Keratinocyte (primary cell): ENCODE results near the gene KRT27. TPM values are rescaled to one million over a fixed set of nuclear protein-coding genes. Genes with fewer than 3 reads are reported as not detected.

ENCODE experiments used
- DNase-seq: peaks from one replicate; pipeline ENCODE4 v3.0.0-alpha.2; 2011; ENCODE audit warnings: low read depth, missing footprints, low spot score
- FAIRE-seq: peaks from 2 replicates; lab custom pipeline; 2011; peaks lifted over from hg19 to GRCh38; lab: Jason Lieb, UNC
- H2AFZ ChIP-seq: 2 replicates; pipeline ENCODE4 v1.6.0; 2012; ENCODE audit warnings: low read length, control low read depth, inconsistent platforms; ENCODE audit not compliant: control insufficient read depth
- H3K27ac ChIP-seq: 2 replicates; pipeline ENCODE4 v1.5.1; 2011; ENCODE audit warnings: low read length; ENCODE audit not compliant: control insufficient read depth, insufficient read depth
- H3K27me3 ChIP-seq: 3 replicates; pipeline ENCODE4 v1.6.0; 2011; ENCODE audit warnings: low read length; ENCODE audit not compliant: control insufficient read depth, insufficient read depth; ENCODE audit errors: extremely low read depth
- H3K36me3 ChIP-seq, 2 experiments: 2 replicates in 1 of 2; 3 replicates in 1 of 2; pipeline ENCODE4 v1.5.1; 2011; ENCODE audit warnings: low read length in 2 of 2, mild to moderate bottlenecking in 1 of 2; ENCODE audit not compliant: control insufficient read depth in 2 of 2, insufficient read depth in 2 of 2; ENCODE audit errors: extremely low read depth in 1 of 2
- H3K4me1 ChIP-seq: 3 replicates; pipeline ENCODE4 v1.5.1; 2011; ENCODE audit warnings: low read length; ENCODE audit not compliant: control insufficient read depth, insufficient read depth; ENCODE audit errors: extremely low read depth
- H3K4me2 ChIP-seq: 3 replicates; pipeline ENCODE4 v1.6.0; 2011; ENCODE audit warnings: low read depth, low read length; ENCODE audit not compliant: control insufficient read depth, insufficient read depth; ENCODE audit errors: extremely low read depth
- H3K4me3 ChIP-seq, 3 experiments: fragments of 200-600 bp in 1 of 3; sonication (generic) in 1 of 3; 2 replicates in 2 of 3; 3 replicates in 1 of 3; pipeline ENCODE4 v1.5.1; 2011 to 2016; ENCODE audit warnings: low read length in 3 of 3, mild to moderate bottlenecking in 3 of 3, control low read depth in 2 of 3, inconsistent platforms in 1 of 3, low read depth in 1 of 3, mixed read lengths in 1 of 3, mixed run types in 1 of 3, moderate library complexity in 1 of 3; ENCODE audit not compliant: control insufficient read depth in 2 of 3, insufficient read depth in 2 of 3; ENCODE audit errors: extremely low read depth in 1 of 3
- H3K79me2 ChIP-seq: 2 replicates; pipeline ENCODE4 v1.6.0; 2012; ENCODE audit warnings: low read length; ENCODE audit not compliant: control insufficient read depth, insufficient read depth
- H3K9ac ChIP-seq: 3 replicates; pipeline ENCODE4 v1.6.0; 2011; ENCODE audit warnings: low read length; ENCODE audit not compliant: control insufficient read depth, insufficient read depth; ENCODE audit errors: extremely low read depth
- H3K9me1 ChIP-seq: 3 replicates; pipeline ENCODE4 v1.6.0; 2011; ENCODE audit warnings: low read length; ENCODE audit not compliant: control insufficient read depth, insufficient read depth; ENCODE audit errors: extremely low read depth
- H3K9me3 ChIP-seq: 2 replicates; pipeline ENCODE4 v1.5.1; 2012; ENCODE audit warnings: low read depth, low read length; ENCODE audit not compliant: control insufficient read depth
- H4K20me1 ChIP-seq: 3 replicates; pipeline ENCODE4 v1.6.0; 2011; ENCODE audit warnings: low read length; ENCODE audit not compliant: control insufficient read depth, insufficient read depth; ENCODE audit errors: extremely low read depth
- CTCF ChIP-seq, 3 experiments: IDR thresholded peaks in 1 of 3; conservative IDR thresholded peaks in 1 of 3; optimal IDR thresholded peaks in 1 of 3; 2 replicates in 2 of 3; 3 replicates in 1 of 3; pipeline versions ENCODE3 to v1.5.1; 2011; ENCODE audit warnings: low read length in 3 of 3, mild to moderate bottlenecking in 3 of 3, moderate library complexity in 2 of 3, control low read depth in 1 of 3, inconsistent platforms in 1 of 3; ENCODE audit not compliant: insufficient read depth in 2 of 3; ENCODE audit errors: extremely low read depth in 1 of 3
- EZH2 ChIP-seq: IDR thresholded peaks from one replicate; pipeline ENCODE4 v1.6.1; 2012; ENCODE audit warnings: inconsistent platforms, mild to moderate bottlenecking, low read length, moderate library complexity
- dilution Hi-C: fragments of 300-500 bp; cut with MboI; formaldehyde crosslinking; loops from one replicate; pipeline ENCODE4 v1.7.0; 2020; ENCODE audit warnings: low sequenced_read_pairs; ENCODE audit not compliant: extremely low pct_ligation_motif_present
- polyA plus RNA-seq, 5 experiments: library from polyadenylated mRNA; depleted of rRNA in 3 of 5; stranded (reverse) in 3 of 5; stranded (forward) in 1 of 5; unstranded in 1 of 5; fragments of >200 nt; gene quantifications; 1 replicate in 1 of 5; 2 replicates in 3 of 5; 3 replicates in 1 of 5; pipeline versions ENCODE4 v1.2.1 to v1.2.3, GENCODE V29; 2011 to 2012; ENCODE audit warnings: missing spikeins in 2 of 5, low read depth in 1 of 5, low replicate concordance in 1 of 5

KRT27 gene
- polyA plus RNA-seq, 1 donor (not counting 4 experiments of a cell fraction or from before 2014, with no cell fraction given): not detected

- no peaks in the 10 kb centered on the region for H4K20me1 ChIP-seq
- no peaks in the 10 kb centered on the region for H3K9me3 ChIP-seq
- peaks cover 19% of the 10 kb centered on the region for H3K27me3 ChIP-seq
- H3K4me1 ChIP-seq: no peaks in the 10 kb centered on the region
- H3K9me1 ChIP-seq: no peaks in the 10 kb centered on the region
- H3K79me2 ChIP-seq: no peaks in the 10 kb centered on the region
- FAIRE-seq: no peak
- H3K4me2 ChIP-seq: no peak overlapping the region
- H3K27ac ChIP-seq: no peak overlapping the region
- H3K9ac ChIP-seq: no peak overlapping the region
- no peaks in the 10 kb centered on the region for H3K36me3 ChIP-seq
- H2AFZ ChIP-seq: no peak overlapping the region
- H3K4me3 ChIP-seq: no peak overlapping the region
- no peak for DNase-seq
- TF ChIP-seq CTCF (optimal IDR thresholded peaks at IDR 0.05 in 1 of 3, IDR thresholded peaks at IDR 0.05 in 1 of 3, conservative IDR thresholded peaks at IDR 0.05 in 1 of 3; ENCODE audit: extremely low read depth in 1 of 3, insufficient read depth in 2 of 3, low read length in 3 of 3) (no peak), EZH2 (no peak)
- dilution Hi-C loops: no loop called here
These were observed 18.0 kb upstream of the KRT27 start for GRCh38 chr17:40800381-40800780.

GRCh38 chr17:40799859-40800258 is 17.5 kb upstream of the KRT27 start, which contains the start of gene KRT28:
Gene KRT28, minus strand, starts transcription at chr17:40799959. Its CDS starts 66 bp downstream, at chr17:40799893.
- Histone ChIP-seq H3K9ac (no peak within 1 kb of the TSS), H3K27ac (no peak within 1 kb of the TSS), H3K4me2 (no peak within 1 kb of the TSS), H3K79me2 (no peaks in the 10 kb centered on the region), H3K9me3 (no peaks in the 10 kb centered on the region), H3K4me1 (no peaks in the 10 kb centered on the region), H3K36me3 (no peaks in the 10 kb centered on the region), H4K20me1 (no peaks in the 10 kb centered on the region), H3K9me1 (no peaks in the 10 kb centered on the region), H2AFZ (no peak within 1 kb of the TSS), H3K27me3 (peaks cover 23% of the 10 kb centered on the region), H3K4me3 (no peak within 1 kb of the TSS)
- TF ChIP-seq EZH2: no peak
- TF ChIP-seq CTCF (optimal IDR thresholded peaks at IDR 0.05 in 1 of 3, IDR thresholded peaks at IDR 0.05 in 1 of 3, conservative IDR thresholded peaks at IDR 0.05 in 1 of 3; ENCODE audit: extremely low read depth in 1 of 3, insufficient read depth in 2 of 3, low read length in 3 of 3): no peak
- dilution Hi-C loops: no loop called here
- FAIRE-seq: no peak
- no peak for DNase-seq
